Heart left ventricle (tissue), 13 donors: ENCODE measurements around the gene KIAA1671.

Experiments used
- POLR2A ChIP-seq, 2 donors: fragments of 450-650 bp; IDR thresholded peaks; one replicate each; pipeline ENCODE4 v1.6.1; 2017; ENCODE audit warnings: antibody characterized with exemption in 2 of 2, mild to moderate bottlenecking in 2 of 2, moderate library complexity in 2 of 2
- TF ChIP-seq, protein P1 (sequence below), 12 donors: fragments of 200-600 bp; sonication (generic) in 4 of 12; IDR thresholded peaks; one replicate each; pipeline versions ENCODE4 v1.5.0 to v1.8.0; 2018 to 2022; ENCODE audit warnings: antibody characterized with exemption in 12 of 12, mild to moderate bottlenecking in 5 of 12
- donor health status: ischemic (EF 13 %, LVEDD 7.1; RV severe dilation, severe dysfunction).
- donor health status: DM: no; HTN: yes; CAD: no.
- donor health status: DM: no; HTN: no; CAD: no.
- donor health status: ischemic (EF 25% LVEDD 6.9; RV normal size, moderate dysfunction).
- donor health status: ischemic (EF 25% LVEDD 5.7; RV mildly dilated, moderate dysfunction).
- donor health status: ischemic (EF 35%, LVEDD 5.7; RV mildly dilated, moderate dysfunction).
- donor health status: nonischemic (EF 11% LVEDD 7.7; RV severe dilation, severe dysfunction).
- donor health status: DM: yes; HTN: yes; CAD: no.
- donor health status: PGD.
- donor health status: ischemic (EF 29% LVEDD 5.4; RV normal size, mild dysfunction).
- donor health status: nonischemic (EF 23%, LVEDD 6.1; RV moderate dilation, normal function).

DNA sequence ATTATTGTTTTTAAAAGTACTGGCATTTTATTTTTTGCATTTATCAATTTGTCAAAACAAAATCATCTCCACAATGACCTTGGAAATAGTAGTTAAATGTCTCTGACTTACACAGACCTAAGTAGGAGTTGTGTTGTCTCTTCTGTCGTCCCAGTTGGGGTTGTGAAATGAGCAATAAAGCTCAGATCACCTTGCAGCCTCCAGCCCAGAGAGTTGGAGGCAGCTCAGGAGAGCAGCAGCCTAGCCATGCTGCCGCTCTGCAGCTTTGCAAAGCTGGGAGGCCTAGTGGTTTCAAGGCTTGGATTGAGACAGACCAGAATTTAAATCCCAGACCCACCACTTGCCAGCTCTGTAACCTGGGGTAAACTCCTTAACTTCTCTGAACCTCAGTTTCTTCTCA is 181.9 kb downstream of the KIAA1671 start:
- TF ChIP-seq, protein P1, sequence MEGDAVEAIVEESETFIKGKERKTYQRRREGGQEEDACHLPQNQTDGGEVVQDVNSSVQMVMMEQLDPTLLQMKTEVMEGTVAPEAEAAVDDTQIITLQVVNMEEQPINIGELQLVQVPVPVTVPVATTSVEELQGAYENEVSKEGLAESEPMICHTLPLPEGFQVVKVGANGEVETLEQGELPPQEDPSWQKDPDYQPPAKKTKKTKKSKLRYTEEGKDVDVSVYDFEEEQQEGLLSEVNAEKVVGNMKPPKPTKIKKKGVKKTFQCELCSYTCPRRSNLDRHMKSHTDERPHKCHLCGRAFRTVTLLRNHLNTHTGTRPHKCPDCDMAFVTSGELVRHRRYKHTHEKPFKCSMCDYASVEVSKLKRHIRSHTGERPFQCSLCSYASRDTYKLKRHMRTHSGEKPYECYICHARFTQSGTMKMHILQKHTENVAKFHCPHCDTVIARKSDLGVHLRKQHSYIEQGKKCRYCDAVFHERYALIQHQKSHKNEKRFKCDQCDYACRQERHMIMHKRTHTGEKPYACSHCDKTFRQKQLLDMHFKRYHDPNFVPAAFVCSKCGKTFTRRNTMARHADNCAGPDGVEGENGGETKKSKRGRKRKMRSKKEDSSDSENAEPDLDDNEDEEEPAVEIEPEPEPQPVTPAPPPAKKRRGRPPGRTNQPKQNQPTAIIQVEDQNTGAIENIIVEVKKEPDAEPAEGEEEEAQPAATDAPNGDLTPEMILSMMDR (IDR thresholded peaks at IDR 0.05) = no peak
- no peak for TF ChIP-seq POLR2A (IDR thresholded peaks at IDR 0.05)
